CD1c-positive myeloid dendritic cell (primary cell): ENCODE measurements around the gene TUBD1.

Source experiments
- DNase-seq: peaks from one replicate; pipeline ENCODE4 v3.0.0-alpha.2; 2016; ENCODE audit errors: extremely low spot score

The TUBD1 gene

GRCh38 chr17:59826706-59827453 is 65.9 kb downstream of the TUBD1 start:
- DNase-seq, result peak; percentile 3

GRCh38 chr17:59825533-59826322 is 67.0 kb downstream of the TUBD1 start:
- peak; percentile 42 for DNase-seq

- no peak for DNase-seq
These were observed 76.8 kb downstream of the TUBD1 start for GRCh38 chr17:59815965-59816364.

- DNase-seq, result no peak
These were observed 78.1 kb downstream of the TUBD1 start for GRCh38 chr17:59814685-59815084.

GRCh38 chr17:59814276-59814675 is 78.5 kb downstream of the TUBD1 start:
- DNase-seq, result no peak

- DNase-seq, result peak; percentile 85
These were observed 80.6 kb downstream of the TUBD1 start for GRCh38 chr17:59812139-59812538.

GRCh38 chr17:59811209-59811608 is 81.5 kb downstream of the TUBD1 start:
- DNase-seq, result no peak

- no peak for DNase-seq
These were observed 81.9 kb downstream of the TUBD1 start for GRCh38 chr17:59810894-59811153.
